Effector memory CD8-positive, alpha-beta T cell (primary cell): Measurements from ENCODE around the gene MTERF1.

Source experiments
- ATAC-seq: fragments of 150-1000 bp; cut with Tn5 transposase; replicated peaks from 2 replicates; pipeline ENCODE4 v1.10.0; 2021; ENCODE audit warnings: mild to moderate bottlenecking, moderate library complexity
- DNase-seq, 3 experiments: peaks; one replicate each; pipeline ENCODE4 v3.0.0; 2021
- H3K27ac Mint-ChIP-seq, 2 donors: one replicate each; pipeline ENCODE4 v1.8.0; 2022; ENCODE audit warnings: mild to moderate bottlenecking in 2 of 2, mixed read lengths in 2 of 2, moderate library complexity in 2 of 2
- H3K27me3 Mint-ChIP-seq, 2 donors: one replicate each; pipeline ENCODE4 v1.8.0; 2022; ENCODE audit warnings: mixed read lengths in 2 of 2
- H3K36me3 Mint-ChIP-seq: one replicate; pipeline ENCODE4 v1.8.0; 2022; ENCODE audit warnings: mild to moderate bottlenecking, moderate library complexity, mixed read lengths; ENCODE audit not compliant: insufficient read depth
- H3K4me1 Mint-ChIP-seq, 2 donors: one replicate each; pipeline ENCODE4 v1.8.0; 2022; ENCODE audit warnings: low read depth in 2 of 2, mixed read lengths in 2 of 2
- H3K4me3 Mint-ChIP-seq, 2 donors: one replicate each; pipeline ENCODE4 v1.8.0; 2022; ENCODE audit warnings: mild to moderate bottlenecking in 2 of 2, mixed read lengths in 2 of 2, moderate library complexity in 2 of 2
- H3K9me3 Mint-ChIP-seq, 2 donors: one replicate each; pipeline ENCODE4 v1.8.0; 2022; ENCODE audit warnings: mixed read lengths in 2 of 2

The MTERF1 gene

DNA sequence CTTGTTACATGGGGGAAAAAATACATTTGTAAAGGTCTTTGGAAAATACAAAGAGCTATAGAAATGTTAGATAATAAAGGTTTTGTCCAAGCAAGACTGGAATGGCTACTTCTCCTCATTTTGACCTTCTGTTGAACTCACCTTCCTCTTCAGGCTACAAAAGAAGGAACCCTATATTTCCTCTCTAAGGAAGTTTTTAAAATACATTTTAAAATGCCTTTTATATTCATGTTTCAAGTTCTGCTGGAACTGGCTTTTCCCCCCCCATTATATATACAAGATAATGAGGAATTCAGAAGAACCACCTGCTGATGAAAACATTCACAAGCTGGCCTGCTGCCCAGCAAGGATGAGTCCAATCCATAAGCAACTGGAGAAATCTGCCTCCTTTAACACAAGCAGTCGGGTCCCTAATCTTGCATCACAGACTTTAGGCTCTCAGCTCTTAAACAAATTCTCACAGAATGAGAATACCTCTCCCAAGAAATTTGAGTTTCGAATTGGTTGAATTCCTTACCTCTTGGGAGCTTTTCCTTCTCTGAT lies 44.6 kb downstream of the MTERF1 start:
- Mint-ChIP-seq H3K27ac (no peak overlapping the region), H3K4me1 (peaks cover 0 to 2% of the 10 kb centered on the region in 2 donors), H3K27me3 (no peaks in the 10 kb centered on the region), H3K9me3 (no peaks in the 10 kb centered on the region), H3K4me3 (no peak overlapping the region), H3K36me3 (no peaks in the 10 kb centered on the region)
- no peak for ATAC-seq
- DNase-seq: no peak

DNA sequence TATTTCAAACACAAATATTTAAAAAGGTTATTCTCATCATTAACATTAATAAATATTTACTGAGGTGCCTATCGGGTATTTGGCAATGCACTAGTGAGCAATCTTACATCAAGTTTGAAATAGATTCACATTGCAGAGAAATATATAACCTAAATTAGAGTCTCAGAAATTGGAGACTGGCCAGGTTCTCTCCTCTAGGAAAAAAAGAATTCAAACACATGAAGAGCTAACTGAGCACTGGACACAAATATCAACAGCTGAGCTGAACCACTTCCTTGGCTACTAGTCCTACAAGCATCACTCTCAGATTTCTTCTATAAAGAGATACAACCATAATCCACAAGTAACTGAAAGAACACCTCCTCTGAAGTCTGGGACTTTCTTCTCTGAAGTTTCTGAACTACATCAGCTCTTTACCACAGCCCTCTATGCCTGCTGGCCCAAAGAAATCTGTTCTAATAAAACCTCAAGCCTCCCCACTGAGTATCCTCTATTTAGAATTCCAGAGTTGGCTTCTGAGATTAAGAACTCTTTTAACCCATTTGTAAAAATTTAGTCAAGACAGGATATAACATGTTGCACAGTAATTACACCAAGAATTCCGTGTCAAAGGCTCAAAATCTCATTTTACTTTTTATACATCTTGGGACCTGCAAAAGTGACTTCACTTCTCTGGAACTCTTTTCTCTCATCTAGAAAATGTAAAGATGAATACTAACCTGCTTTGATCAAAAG lies 45.2 kb downstream of the MTERF1 start:
- no peaks in the 10 kb centered on the region for H3K9me3 Mint-ChIP-seq
- H3K4me1 Mint-ChIP-seq: peaks cover 0 to 3% of the 10 kb centered on the region in 2 donors
- H3K27me3 Mint-ChIP-seq: no peaks in the 10 kb centered on the region
- no peak overlapping the region for H3K4me3 Mint-ChIP-seq
- no peak for DNase-seq
- no peak for ATAC-seq
- H3K27ac Mint-ChIP-seq: no peak overlapping the region
- no peaks in the 10 kb centered on the region for H3K36me3 Mint-ChIP-seq

DNA sequence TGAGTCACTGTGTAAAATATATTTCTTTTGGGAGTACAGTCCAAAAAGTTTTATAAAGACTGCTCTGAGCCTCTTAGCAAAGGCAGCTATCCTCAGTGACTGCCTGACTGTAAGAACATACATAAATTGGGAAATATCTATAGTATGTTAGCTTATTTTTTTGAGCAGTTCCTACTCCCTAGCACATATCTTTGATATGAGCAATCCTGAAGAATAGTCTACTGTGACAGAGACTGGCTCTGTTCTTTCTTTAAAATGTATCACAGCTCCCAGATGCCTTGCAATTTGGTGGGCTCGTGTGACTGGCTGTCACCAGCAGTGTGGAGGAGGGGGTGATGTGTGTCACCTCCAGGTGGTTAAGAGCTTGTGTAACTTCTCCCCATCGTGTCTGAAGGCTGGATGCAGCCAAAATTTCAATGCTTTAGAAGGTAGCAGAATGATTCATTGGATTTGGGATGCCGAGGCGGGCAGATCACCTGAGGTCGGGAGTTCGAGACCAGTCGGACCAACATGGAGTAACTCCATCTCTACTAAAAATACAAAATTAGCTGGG lies 47.9 kb downstream of the MTERF1 start:
- Mint-ChIP-seq H3K9me3 (no peaks in the 10 kb centered on the region), H3K27ac (no peak overlapping the region), H3K27me3 (no peaks in the 10 kb centered on the region), H3K4me1 (peaks cover 0 to 5% of the 10 kb centered on the region in 2 donors), H3K4me3 (no peak overlapping the region), H3K36me3 (no peaks in the 10 kb centered on the region)
- ATAC-seq: no peak
- no peak for DNase-seq

GRCh38 chr7:91827169-91827568 lies 53.3 kb downstream of the MTERF1 start:
- H3K4me1 Mint-ChIP-seq: peaks cover 0 to 4% of the 10 kb centered on the region in 2 donors
- H3K36me3 Mint-ChIP-seq: no peaks in the 10 kb centered on the region
- H3K27me3 Mint-ChIP-seq: no peaks in the 10 kb centered on the region
- DNase-seq: no peak
- no peak overlapping the region for H3K27ac Mint-ChIP-seq
- no peak for ATAC-seq
- peaks cover under 1 to 5% of the 10 kb centered on the region in 2 donors for H3K9me3 Mint-ChIP-seq
- no peak overlapping the region for H3K4me3 Mint-ChIP-seq

- ATAC-seq (no peak), DNase-seq (no peak)
- H3K4me1 Mint-ChIP-seq: peaks cover 0 to 4% of the 10 kb centered on the region in 2 donors
- H3K4me3 Mint-ChIP-seq: no peak overlapping the region
- peaks cover 5 to 8% of the 10 kb centered on the region in 2 donors for H3K9me3 Mint-ChIP-seq
- H3K27ac Mint-ChIP-seq: no peak overlapping the region
- no peaks in the 10 kb centered on the region for H3K36me3 Mint-ChIP-seq
- H3K27me3 Mint-ChIP-seq: no peaks in the 10 kb centered on the region
Measured at GRCh38 chr7:91826377-91826776, 54.1 kb downstream of the MTERF1 start.

DNA sequence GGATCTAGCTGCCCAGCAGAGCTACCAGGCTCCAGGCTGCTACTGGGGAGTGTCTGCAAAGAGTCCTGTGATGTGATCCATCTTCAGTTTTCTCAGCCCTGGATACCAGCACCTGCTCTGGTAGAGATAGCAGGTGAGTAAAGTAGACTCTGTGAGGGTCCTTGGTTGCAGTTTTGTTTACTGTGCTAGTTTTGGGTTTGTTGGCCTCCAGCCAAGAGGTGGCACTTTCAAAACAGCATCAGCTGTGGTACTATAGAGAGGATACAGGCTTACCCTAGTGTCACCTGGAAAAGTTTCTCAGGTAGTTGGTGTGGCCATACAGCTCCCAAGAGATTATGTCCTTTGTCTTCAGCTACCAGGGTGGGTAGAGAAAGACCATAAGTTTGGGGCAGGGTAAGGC lies 56.3 kb downstream of the MTERF1 start:
- no peaks in the 10 kb centered on the region for H3K36me3 Mint-ChIP-seq

More for the DNA sequence above, 56.3 kb downstream of the MTERF1 start:
- no peak overlapping the region for H3K4me3 Mint-ChIP-seq
- no peaks in the 10 kb centered on the region for H3K27me3 Mint-ChIP-seq
- H3K9me3 Mint-ChIP-seq: peaks cover 5 to 18% of the 10 kb centered on the region in 2 donors
- H3K4me1 Mint-ChIP-seq: no peaks in the 10 kb centered on the region
- H3K27ac Mint-ChIP-seq: no peak overlapping the region
- ATAC-seq (no peak), DNase-seq (no peak)
